NCI-H510A treated with DMSO at 0.1 percent for 48 hours (cell line): ENCODE measurements around the gene EYS.

Experiments used
- DNase-seq: peaks from one replicate; lab custom pipeline; 2025; lab: John Stamatoyannopoulos, UW

Gene EYS

GRCh38 chr6:65221153-65221552 is 485.9 kb downstream of the EYS start:
- no peak for DNase-seq

GRCh38 chr6:65202738-65203137 is 504.3 kb downstream of the EYS start:
- DNase-seq, result no peak

GRCh38 chr6:65199683-65200082 is 507.3 kb downstream of the EYS start:
- DNase-seq, result no peak

GRCh38 chr6:65199121-65199520 is 507.9 kb downstream of the EYS start:
- DNase-seq, result no peak

- no peak for DNase-seq
Observed at GRCh38 chr6:65191471-65191870, 515.6 kb downstream of the EYS start.

GRCh38 chr6:65189236-65189881 is 517.7 kb downstream of the EYS start:
- DNase-seq, result no peak

GRCh38 chr6:65186826-65187225 is 520.2 kb downstream of the EYS start:
- no peak for DNase-seq

- DNase-seq, result no peak
Observed at GRCh38 chr6:65182681-65183080, 524.3 kb downstream of the EYS start.

GRCh38 chr6:65170273-65170672 is 536.8 kb downstream of the EYS start:
- DNase-seq, result no peak

GRCh38 chr6:65161661-65162060 is 545.4 kb downstream of the EYS start:
- DNase-seq, result no peak

- DNase-seq, result no peak
Observed at GRCh38 chr6:65157025-65157424, 550.0 kb downstream of the EYS start.

GRCh38 chr6:65155083-65155482 is 551.9 kb downstream of the EYS start:
- DNase-seq, result no peak

GRCh38 chr6:65149841-65150240 is 557.2 kb downstream of the EYS start:
- no peak for DNase-seq

GRCh38 chr6:65148839-65149238 is 558.2 kb downstream of the EYS start:
- DNase-seq, result no peak

- DNase-seq, result no peak
Observed at GRCh38 chr6:65135567-65135966, 571.5 kb downstream of the EYS start.

GRCh38 chr6:65126667-65127066 is 580.4 kb downstream of the EYS start:
- peak; percentile 18 for DNase-seq

GRCh38 chr6:65123521-65123920 is 583.5 kb downstream of the EYS start:
- DNase-seq, result no peak

- DNase-seq, result no peak
Observed at GRCh38 chr6:65117817-65118409, 589.1 kb downstream of the EYS start.

- DNase-seq, result no peak
Observed at GRCh38 chr6:65116326-65116725, 590.7 kb downstream of the EYS start.

GRCh38 chr6:65113581-65113980 is 593.4 kb downstream of the EYS start:
- DNase-seq, result no peak

GRCh38 chr6:65112435-65112834 is 594.6 kb downstream of the EYS start:
- DNase-seq, result no peak

GRCh38 chr6:65110031-65110430 is 597.0 kb downstream of the EYS start:
- DNase-seq, result no peak

GRCh38 chr6:65098349-65098748 is 608.7 kb downstream of the EYS start:
- DNase-seq, result no peak

GRCh38 chr6:65091561-65091960 is 615.5 kb downstream of the EYS start:
- DNase-seq, result no peak
